HG02678 (cell line): ENCODE data around the gene NFE2.

ENCODE experiments used
- ATAC-seq: cut with Tn5 transposase; IDR thresholded peaks from one replicate; pipeline ENCODE4 v1.9.1; 2021; ENCODE audit warnings: mild to moderate bottlenecking, moderate library complexity; ENCODE audit not compliant: unreplicated experiment

NFE2 gene

GRCh38 chr12:54306925-54307741 lies 6.3 kb upstream of the NFE2 start:
- ATAC-seq = no peak

- ATAC-seq = no peak
Measured at GRCh38 chr12:54304187-54304810, 3.5 kb upstream of the NFE2 start.

- ATAC-seq = no peak
Measured at GRCh38 chr12:54303640-54304039, 2.8 kb upstream of the NFE2 start.

- no peak for ATAC-seq
Measured at GRCh38 chr12:54301428-54302048, 723 bp upstream of the NFE2 start.

GRCh38 chr12:54300225-54300731 lies 537 bp downstream of the NFE2 start:
- no peak for ATAC-seq

- no peak for ATAC-seq
Measured at GRCh38 chr12:54299515-54300224, 1.1 kb downstream of the NFE2 start.

GRCh38 chr12:54298904-54299303 lies 1.9 kb downstream of the NFE2 start:
- no peak for ATAC-seq

GRCh38 chr12:54296393-54297099 lies 4.3 kb downstream of the NFE2 start:
- ATAC-seq = no peak

GRCh38 chr12:54294953-54295566 lies 5.8 kb downstream of the NFE2 start:
- ATAC-seq = no peak

- ATAC-seq = no peak
Measured at GRCh38 chr12:54294152-54294952, 6.5 kb downstream of the NFE2 start.

GRCh38 chr12:54292931-54293241 lies 7.9 kb downstream of the NFE2 start:
- no peak for ATAC-seq

- ATAC-seq = no peak
Measured at GRCh38 chr12:54292083-54292930, 8.5 kb downstream of the NFE2 start.

GRCh38 chr12:54287261-54288157 lies 13.3 kb downstream of the NFE2 start:
- ATAC-seq = no peak

GRCh38 chr12:54286042-54287030 lies 14.5 kb downstream of the NFE2 start:
- ATAC-seq = no peak

- no peak for ATAC-seq
Measured at GRCh38 chr12:54285150-54286041, 15.4 kb downstream of the NFE2 start.
